Stimulated activated CD8-positive, alpha-beta memory T cell treated with anti-CD3 and anti-CD28 coated beads, Interleukin-12 subunit alpha, Interleukin-12 subunit beta, amount 100 ng/mL, for 1 hour (primary cell): ENCODE measurements around the gene COX7A2.

Source experiments
- DNase-seq: peaks from one replicate; pipeline ENCODE4 v3.0.0-alpha.2; 2020; ENCODE audit warnings: low read depth

COX7A2 gene

GRCh38 chr6:75268121-75268987 lies 24.8 kb upstream of the COX7A2 start:
- no peak for DNase-seq

GRCh38 chr6:75267461-75267860 lies 23.9 kb upstream of the COX7A2 start:
- DNase-seq: no peak

- no peak for DNase-seq
Measured at GRCh38 chr6:75266716-75267291, 23.2 kb upstream of the COX7A2 start.

- DNase-seq: no peak
Measured at GRCh38 chr6:75263401-75263750, 19.8 kb upstream of the COX7A2 start.

GRCh38 chr6:75262716-75263400 lies 19.3 kb upstream of the COX7A2 start:
- DNase-seq: no peak

- no peak for DNase-seq
Measured at GRCh38 chr6:75261299-75261698, 17.7 kb upstream of the COX7A2 start.

- DNase-seq: no peak
Measured at GRCh38 chr6:75257343-75258087, 13.9 kb upstream of the COX7A2 start.

- DNase-seq: no peak
Measured at GRCh38 chr6:75250552-75250951, 7.0 kb upstream of the COX7A2 start.

- DNase-seq: no peak
Measured at GRCh38 chr6:75249837-75250236, 6.2 kb upstream of the COX7A2 start.

GRCh38 chr6:75246386-75246785 lies 2.8 kb upstream of the COX7A2 start:
- no peak for DNase-seq

- no peak for DNase-seq
Measured at GRCh38 chr6:75244063-75244584, 523 bp upstream of the COX7A2 start.

- no peak for DNase-seq
Measured at GRCh38 chr6:75236630-75237029, 7.0 kb downstream of the COX7A2 start.

- DNase-seq: no peak
Measured at GRCh38 chr6:75235271-75235670, 8.3 kb downstream of the COX7A2 start.

GRCh38 chr6:75234126-75234865 lies 9.3 kb downstream of the COX7A2 start:
- DNase-seq: no peak

GRCh38 chr6:75233092-75233615 lies 10.4 kb downstream of the COX7A2 start:
- no peak for DNase-seq

- DNase-seq: no peak
Measured at GRCh38 chr6:75230484-75231325, 12.9 kb downstream of the COX7A2 start.

- DNase-seq: no peak
Measured at GRCh38 chr6:75224303-75224926, 19.2 kb downstream of the COX7A2 start.

GRCh38 chr6:75223428-75223827 lies 20.2 kb downstream of the COX7A2 start:
- DNase-seq: no peak

- DNase-seq: no peak
Measured at GRCh38 chr6:75222261-75222660, 21.3 kb downstream of the COX7A2 start.

- no peak for DNase-seq
Measured at GRCh38 chr6:75221116-75221515, 22.5 kb downstream of the COX7A2 start.
